NB4 (cell line): Measurements from ENCODE around the gene ZNF443.

ENCODE experiments used
- CTCF ChIP-seq: IDR thresholded peaks from one replicate; pipeline ENCODE4 v1.5.1; 2012; ENCODE audit warnings: low read depth, low read length
- POLR2A ChIP-seq: IDR thresholded peaks from 2 replicates; pipeline ENCODE4 v1.6.1; 2011; ENCODE audit warnings: mild to moderate bottlenecking; ENCODE audit not compliant: insufficient read length; ENCODE audit errors: extremely low read depth
- TF ChIP-seq, protein P1 (sequence below): IDR thresholded peaks from 2 replicates; pipeline ENCODE4 v1.6.1; 2011; ENCODE audit warnings: low read depth, low read length

GRCh38 chr19:12380444-12380737 is 60.4 kb downstream of the ZNF443 start:
- TF ChIP-seq CTCF (no peak), POLR2A (no peak)
- TF ChIP-seq, protein P1, sequence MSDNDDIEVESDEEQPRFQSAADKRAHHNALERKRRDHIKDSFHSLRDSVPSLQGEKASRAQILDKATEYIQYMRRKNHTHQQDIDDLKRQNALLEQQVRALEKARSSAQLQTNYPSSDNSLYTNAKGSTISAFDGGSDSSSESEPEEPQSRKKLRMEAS = no peak
